GM13976 (cell line): ENCODE data around the gene MMP25.

Experiments
- DNase-seq: peaks from one replicate; pipeline ENCODE4 v3.0.0; 2012; ENCODE audit warnings: low spot score
- CTCF ChIP-seq: IDR thresholded peaks from 2 replicates; pipeline ENCODE4 v1.5.1; 2012; ENCODE audit warnings: borderline replicate concordance, mild to moderate bottlenecking; ENCODE audit not compliant: insufficient read depth; ENCODE audit errors: extremely low read depth, missing control alignments, control extremely low read depth
- in situ Hi-C: fragments of 300-500 bp; cut with MboI; formaldehyde crosslinking; loops from one replicate; pipeline ENCODE4 v1.12.0; 2022; ENCODE audit warnings: low sequenced_read_pairs, mixed read lengths, inconsistent platforms; ENCODE audit not compliant: unreplicated experiment

Gene MMP25

GRCh38 chr16:3038256-3038655, 8.1 kb upstream of the MMP25 start:
- DNase-seq, result peak; percentile 23
- in situ Hi-C loops, result no loop called here

GRCh38 chr16:3038896-3039295, 7.5 kb upstream of the MMP25 start:
- DNase-seq, result peak; percentile 11
- TF ChIP-seq CTCF, result no peak
- in situ Hi-C loops, result no loop called here

More at GRCh38 chr16:3038256-3038655, 8.1 kb upstream of the MMP25 start:
- no peak for TF ChIP-seq CTCF

GRCh38 chr16:3042376-3042775, 4.0 kb upstream of the MMP25 start:
- no peak for TF ChIP-seq CTCF
- no peak for DNase-seq
- in situ Hi-C loops, result no loop called here

- no peak for TF ChIP-seq CTCF
- no peak for DNase-seq
- in situ Hi-C loops, result no loop called here
These were observed 1.7 kb upstream of the MMP25 start for GRCh38 chr16:3044708-3045107.

- peak; percentile 59 for DNase-seq
- in situ Hi-C loops, result no loop called here
- no peak for TF ChIP-seq CTCF
These were observed 453 bp downstream of the MMP25 start for GRCh38 chr16:3046641-3047386.

GRCh38 chr16:3047387-3047720, 993 bp downstream of the MMP25 start:
- DNase-seq, result no peak
- no peak for TF ChIP-seq CTCF
- in situ Hi-C loops, result no loop called here
